ENCODE measurements around the gene TATDN2.
"Not testable (repeated sequence)": the region's sequence is repeated elsewhere in the genome, so short reads cannot be mapped to it uniquely, and the experiment has no call there.

TATDN2 gene

GRCh38 chr3:10291641-10292040, 43.4 kb downstream of the TATDN2 start:
- peaks cover 5% of the 10 kb centered on the region for H3K4me1 Mint-ChIP-seq
- TF ChIP-seq CTCF (IDR thresholded peaks at IDR 0.05; ENCODE audit: unreplicated experiment in 3 of 3), result no peak
- H3K27ac Mint-ChIP-seq, result no peak overlapping the region
- H3K36me3 Mint-ChIP-seq (ENCODE audit: low read depth), result peaks cover 22% of the 10 kb centered on the region
- H3K27me3 Mint-ChIP-seq (ENCODE audit: low read depth), result no peaks in the 10 kb centered on the region
- no peak overlapping the region for H3K4me3 Mint-ChIP-seq
- H3K9me3 Mint-ChIP-seq, result no peaks in the 10 kb centered on the region

GRCh38 chr3:10292505-10293419, 44.5 kb downstream of the TATDN2 start, which contains the start of gene GHRL:
Gene GHRL (minus strand): TSS chr3:10292947. CDS start chr3:10290180, 2,767 bp downstream.
- no peaks in the 10 kb centered on the region for H3K4me1 Mint-ChIP-seq
- H3K9me3 Mint-ChIP-seq, result no peaks in the 10 kb centered on the region
- no peak for TF ChIP-seq CTCF (IDR thresholded peaks at IDR 0.05; ENCODE audit: unreplicated experiment in 3 of 3)
- H3K4me3 Mint-ChIP-seq, result no peak within 1 kb of the TSS
- no peaks in the 10 kb centered on the region for H3K27me3 Mint-ChIP-seq (ENCODE audit: low read depth)
- no peak within 1 kb of the TSS for H3K27ac Mint-ChIP-seq
- H3K36me3 Mint-ChIP-seq (ENCODE audit: low read depth), result peaks cover 30% of the 10 kb centered on the region

- Mint-ChIP-seq H3K27ac (no peak overlapping the region), H3K4me3 (no peak overlapping the region), H3K4me1 (peaks cover 2% of the 10 kb centered on the region), H3K27me3 (ENCODE audit: low read depth) (no peaks in the 10 kb centered on the region), H3K9me3 (no peaks in the 10 kb centered on the region), H3K36me3 (ENCODE audit: low read depth) (peaks cover 34% of the 10 kb centered on the region)
- TF ChIP-seq CTCF (IDR thresholded peaks at IDR 0.05; ENCODE audit: unreplicated experiment in 3 of 3), result no peak
Measured at GRCh38 chr3:10294030-10294586, 45.8 kb downstream of the TATDN2 start.

- H3K9me3 Mint-ChIP-seq; H3K4me3 Mint-ChIP-seq; H3K27ac Mint-ChIP-seq; H3K27me3 Mint-ChIP-seq (ENCODE audit: low read depth): not testable (repeated sequence)
- Mint-ChIP-seq H3K36me3 (ENCODE audit: low read depth) (peaks cover 54% of the 10 kb centered on the region), H3K4me1 (peaks cover 10% of the 10 kb centered on the region)
Measured at GRCh38 chr3:10298064-10298463, 49.8 kb downstream of the TATDN2 start.

GRCh38 chr3:10299175-10299574, 50.9 kb downstream of the TATDN2 start:
- TF ChIP-seq CTCF (IDR thresholded peaks at IDR 0.05; ENCODE audit: unreplicated experiment in 3 of 3), result no peak
- H3K27me3 Mint-ChIP-seq (ENCODE audit: low read depth), result no peaks in the 10 kb centered on the region
- no peaks in the 10 kb centered on the region for H3K9me3 Mint-ChIP-seq
- peaks cover 65% of the 10 kb centered on the region for H3K36me3 Mint-ChIP-seq (ENCODE audit: low read depth)
- H3K4me3 Mint-ChIP-seq, result no peak overlapping the region
- H3K4me1 Mint-ChIP-seq, result peaks cover 10% of the 10 kb centered on the region
- peak overlapping the region in 2 of 3 experiments; percentile 26 to 53 for H3K27ac Mint-ChIP-seq

- H3K4me1 Mint-ChIP-seq, result peaks cover 10% of the 10 kb centered on the region
- TF ChIP-seq CTCF (IDR thresholded peaks at IDR 0.05; ENCODE audit: unreplicated experiment in 3 of 3), result no peak
- H3K4me3 Mint-ChIP-seq, result no peak overlapping the region
- H3K27ac Mint-ChIP-seq, result peak overlapping the region in 2 of 3 experiments; percentile 26 to 53
- peaks cover 68% of the 10 kb centered on the region for H3K36me3 Mint-ChIP-seq (ENCODE audit: low read depth)
- H3K9me3 Mint-ChIP-seq, result no peaks in the 10 kb centered on the region
- H3K27me3 Mint-ChIP-seq (ENCODE audit: low read depth), result no peaks in the 10 kb centered on the region
Measured at GRCh38 chr3:10299679-10300078, 51.4 kb downstream of the TATDN2 start.

Data from nephron (organoid).